DMS114 treated with DMSO at 0.1 percent for 48 hours (cell line): ENCODE results near the gene C2orf74.

Experiments used
- DNase-seq: peaks from one replicate; lab custom pipeline; 2025; ENCODE audit not compliant: unreplicated experiment; lab: John Stamatoyannopoulos, UW

The C2orf74 gene

DNA sequence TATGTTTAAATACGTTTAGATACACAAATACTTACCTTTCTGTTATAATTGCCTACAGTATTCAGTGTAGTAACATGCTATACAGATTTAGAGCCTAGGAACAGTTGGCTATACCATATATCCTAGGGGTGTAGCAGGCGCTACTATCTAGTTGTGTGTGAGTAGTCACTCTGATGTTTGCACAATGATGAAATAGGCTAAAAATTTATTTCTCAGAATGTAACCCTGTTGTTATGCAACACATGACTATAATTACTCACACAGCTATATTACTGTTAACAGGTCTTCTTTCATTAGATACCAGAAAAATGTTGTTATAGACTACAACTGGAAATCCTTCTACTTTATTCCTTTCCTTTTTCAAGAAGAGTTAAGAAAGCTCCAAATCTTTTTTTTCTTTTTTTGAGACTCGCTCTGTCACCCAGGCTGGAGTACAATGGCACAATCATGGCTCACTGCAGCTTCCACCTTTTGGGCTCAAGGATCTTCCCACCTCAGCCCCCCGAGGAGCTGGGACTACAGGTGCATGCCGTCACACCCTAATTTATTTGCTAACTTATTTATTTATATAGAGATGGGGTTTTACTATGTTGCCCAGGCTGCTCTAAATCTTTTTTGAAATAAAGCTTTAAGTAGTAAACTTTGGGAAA, 48.5 kb downstream of the C2orf74 start:
- DNase-seq = no peak

DNA sequence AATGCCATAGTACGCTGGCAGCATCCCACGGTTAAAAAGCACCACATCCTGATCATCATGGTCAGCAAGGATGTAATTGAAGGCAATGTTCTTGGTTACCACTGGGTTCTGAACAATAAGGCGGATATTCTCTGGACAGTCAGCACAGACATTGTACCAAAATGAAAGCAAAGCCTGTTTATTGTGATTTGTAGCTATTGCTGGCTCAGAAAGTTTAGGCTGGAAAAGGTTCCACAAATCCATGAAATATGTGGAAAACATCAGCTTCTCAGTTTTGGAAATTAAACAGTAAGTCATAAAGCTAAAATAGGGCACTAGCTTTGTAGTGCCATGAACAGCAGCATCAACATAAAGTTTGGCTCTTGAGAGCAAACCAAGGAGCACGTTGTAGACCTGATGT, 52.2 kb downstream of the C2orf74 start:
- DNase-seq = no peak
